Erythroblast (primary cell): Measurements from ENCODE around the gene TTI1.

Source experiments
- DNase-seq, 2 experiments: peaks; one replicate each; lab custom pipeline; 2025; lab: John Stamatoyannopoulos, UW
- GATA1 ChIP-seq: IDR thresholded peaks from 2 replicates; pipeline ENCODE4 v1.6.1; 2011; ENCODE audit warnings: low read depth, mild to moderate bottlenecking, control low read depth, low read length, moderate library complexity
- POLR2A ChIP-seq: IDR thresholded peaks from 2 replicates; pipeline ENCODE4 v1.6.1; 2011; ENCODE audit warnings: mild to moderate bottlenecking, low read length

TTI1 gene

GRCh38 chr20:37994512-37994911 is 38.7 kb downstream of the TTI1 start:
- no peak for TF ChIP-seq POLR2A
- no peak for TF ChIP-seq GATA1
- no peak for DNase-seq

GRCh38 chr20:37992802-37993409 is 40.4 kb downstream of the TTI1 start:
- TF ChIP-seq GATA1 (no peak), POLR2A (no peak)
- DNase-seq: peak; percentile 56 to 63

- no peak for TF ChIP-seq GATA1
- no peak for TF ChIP-seq POLR2A
- no peak for DNase-seq
Measured at GRCh38 chr20:37991908-37992307, 41.3 kb downstream of the TTI1 start.

GRCh38 chr20:37991157-37991866 is 41.9 kb downstream of the TTI1 start:
- no peak for TF ChIP-seq POLR2A
- no peak for TF ChIP-seq GATA1
- DNase-seq: no peak

GRCh38 chr20:37990571-37991151 is 42.6 kb downstream of the TTI1 start:
- peak; percentile 70 to 89 for DNase-seq
- TF ChIP-seq GATA1 (no peak), POLR2A (no peak)

GRCh38 chr20:37989601-37990295 is 43.5 kb downstream of the TTI1 start:
- TF ChIP-seq GATA1 (no peak), POLR2A (no peak)
- DNase-seq: no peak

- DNase-seq: peak; percentile 15 to 23
- TF ChIP-seq POLR2A: no peak
- TF ChIP-seq GATA1: no peak
Measured at GRCh38 chr20:37988306-37988954, 44.8 kb downstream of the TTI1 start.

GRCh38 chr20:37987602-37988290 is 45.5 kb downstream of the TTI1 start:
- DNase-seq: peak; percentile 75 to 96
- TF ChIP-seq GATA1 (no peak), POLR2A (no peak)

GRCh38 chr20:37986873-37987601 is 46.2 kb downstream of the TTI1 start:
- TF ChIP-seq GATA1 (no peak), POLR2A (no peak)
- peak; percentile 42 to 68 for DNase-seq

GRCh38 chr20:37986044-37986858 is 47.0 kb downstream of the TTI1 start:
- TF ChIP-seq POLR2A (no peak), GATA1 (no peak)
- no peak for DNase-seq

- no peak for DNase-seq
- TF ChIP-seq POLR2A (no peak), GATA1 (no peak)
Measured at GRCh38 chr20:37984018-37984785, 49.1 kb downstream of the TTI1 start.

- TF ChIP-seq GATA1: no peak
- no peak for TF ChIP-seq POLR2A
- no peak for DNase-seq
Measured at GRCh38 chr20:37983286-37983685, 50.0 kb downstream of the TTI1 start.
